KMS-11 (cell line): Measurements from ENCODE around the gene KRT16.
"Not testable (repeated sequence)": the region's sequence is repeated elsewhere in the genome, so short reads cannot be mapped to it uniquely, and the experiment has no call there.

Experiments used
- H2AFZ ChIP-seq: fragments of 200-600 bp; sonication (generic); 2 replicates; pipeline ENCODE4 v1.6.1; 2016; ENCODE audit warnings: antibody characterized with exemption, mixed run types, low read depth
- H3K27ac ChIP-seq: fragments of 200-600 bp; sonication (generic); 2 replicates; pipeline ENCODE4 v1.6.1; 2016; ENCODE audit warnings: mild to moderate bottlenecking, mixed run types
- H3K27me3 ChIP-seq: fragments of 200-600 bp; sonication (generic); 2 replicates; pipeline ENCODE4 v1.6.1; 2017; ENCODE audit warnings: mild to moderate bottlenecking, low read depth, mixed run types, moderate library complexity; ENCODE audit not compliant: insufficient read depth
- H3K36me3 ChIP-seq: fragments of 200-600 bp; sonication (generic); 2 replicates; pipeline ENCODE4 v1.6.1; 2017; ENCODE audit warnings: mild to moderate bottlenecking, mixed run types; ENCODE audit not compliant: insufficient read depth
- H3K4me1 ChIP-seq: fragments of 200-600 bp; sonication (generic); 2 replicates; pipeline ENCODE4 v1.6.1; 2016; ENCODE audit warnings: mild to moderate bottlenecking, low read depth, mixed run types; ENCODE audit not compliant: poor library complexity, severe bottlenecking
- H3K4me2 ChIP-seq: fragments of 200-600 bp; sonication (generic); 2 replicates; pipeline ENCODE4 v1.7.0; 2016; ENCODE audit warnings: mild to moderate bottlenecking, mixed run types
- H3K4me3 ChIP-seq: fragments of 200-600 bp; sonication (generic); IDR thresholded peaks from 2 replicates; pipeline ENCODE4 v1.6.1; 2017; ENCODE audit warnings: low read depth, low read length, mixed read lengths; ENCODE audit not compliant: insufficient read depth
- H3K79me2 ChIP-seq: fragments of 200-600 bp; sonication (generic); 2 replicates; pipeline ENCODE4 v1.6.1; 2016; ENCODE audit warnings: low read depth, mixed run types; ENCODE audit not compliant: insufficient read depth
- H3K9ac ChIP-seq: fragments of 200-600 bp; sonication (generic); 2 replicates; pipeline ENCODE4 v1.6.1; 2016; ENCODE audit warnings: mild to moderate bottlenecking, mixed run types
- H4K20me1 ChIP-seq: fragments of 200-600 bp; sonication (generic); 2 replicates; pipeline ENCODE4 v1.6.1; 2016; ENCODE audit warnings: mild to moderate bottlenecking, mixed run types; ENCODE audit not compliant: insufficient read depth
- TF ChIP-seq, protein P1 (sequence below): fragments of 200-600 bp; sonication (generic); conservative IDR thresholded peaks from 2 replicates; pipeline ENCODE4 v1.6.1; 2017; ENCODE audit warnings: low read depth, mild to moderate bottlenecking, antibody characterized with exemption, low read length, moderate library complexity, mixed read lengths

Gene KRT16

DNA sequence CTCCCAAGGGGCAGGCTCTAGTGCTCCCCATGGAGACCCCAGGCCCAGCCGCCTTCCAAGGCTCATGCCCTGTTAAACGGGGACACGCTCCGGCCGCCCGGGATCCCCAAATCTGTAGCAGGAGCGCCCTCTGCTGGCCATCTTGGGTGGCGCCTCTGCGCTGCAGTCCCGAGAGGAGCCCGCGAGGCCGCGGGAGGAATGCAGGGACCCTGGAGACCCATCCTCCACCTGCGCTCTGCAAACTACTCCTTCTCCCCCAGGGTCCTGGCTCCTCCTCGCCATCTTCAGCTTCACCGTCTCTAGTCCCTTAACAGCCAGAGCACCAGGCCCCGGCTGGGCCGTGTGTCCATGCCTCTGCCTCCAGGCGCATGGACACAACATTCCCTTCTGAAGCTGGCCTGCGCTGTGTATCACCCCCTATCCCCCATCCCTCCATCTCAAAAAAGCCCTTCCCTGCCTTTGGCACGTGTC lies 35.4 kb upstream of the KRT16 start:
- TF ChIP-seq, protein P1, sequence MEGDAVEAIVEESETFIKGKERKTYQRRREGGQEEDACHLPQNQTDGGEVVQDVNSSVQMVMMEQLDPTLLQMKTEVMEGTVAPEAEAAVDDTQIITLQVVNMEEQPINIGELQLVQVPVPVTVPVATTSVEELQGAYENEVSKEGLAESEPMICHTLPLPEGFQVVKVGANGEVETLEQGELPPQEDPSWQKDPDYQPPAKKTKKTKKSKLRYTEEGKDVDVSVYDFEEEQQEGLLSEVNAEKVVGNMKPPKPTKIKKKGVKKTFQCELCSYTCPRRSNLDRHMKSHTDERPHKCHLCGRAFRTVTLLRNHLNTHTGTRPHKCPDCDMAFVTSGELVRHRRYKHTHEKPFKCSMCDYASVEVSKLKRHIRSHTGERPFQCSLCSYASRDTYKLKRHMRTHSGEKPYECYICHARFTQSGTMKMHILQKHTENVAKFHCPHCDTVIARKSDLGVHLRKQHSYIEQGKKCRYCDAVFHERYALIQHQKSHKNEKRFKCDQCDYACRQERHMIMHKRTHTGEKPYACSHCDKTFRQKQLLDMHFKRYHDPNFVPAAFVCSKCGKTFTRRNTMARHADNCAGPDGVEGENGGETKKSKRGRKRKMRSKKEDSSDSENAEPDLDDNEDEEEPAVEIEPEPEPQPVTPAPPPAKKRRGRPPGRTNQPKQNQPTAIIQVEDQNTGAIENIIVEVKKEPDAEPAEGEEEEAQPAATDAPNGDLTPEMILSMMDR = peak; percentile 64
- no peak overlapping the region for H3K4me3 ChIP-seq
- H3K27ac ChIP-seq = no peak overlapping the region
- H3K27me3 ChIP-seq = no peaks in the 10 kb centered on the region; the same call in 1 of the 2 replicates
- H3K36me3 ChIP-seq = no peaks in the 10 kb centered on the region
- H3K9ac ChIP-seq = peak overlapping the region; percentile 36; the same call in 1 of the 2 replicates
- H3K79me2 ChIP-seq = no peaks in the 10 kb centered on the region
- H3K4me2 ChIP-seq = peak overlapping the region; percentile 99
- H2AFZ ChIP-seq = peak overlapping the region; percentile 99
- no peaks in the 10 kb centered on the region for H4K20me1 ChIP-seq
- H3K4me1 ChIP-seq = peaks cover 12% of the 10 kb centered on the region

DNA sequence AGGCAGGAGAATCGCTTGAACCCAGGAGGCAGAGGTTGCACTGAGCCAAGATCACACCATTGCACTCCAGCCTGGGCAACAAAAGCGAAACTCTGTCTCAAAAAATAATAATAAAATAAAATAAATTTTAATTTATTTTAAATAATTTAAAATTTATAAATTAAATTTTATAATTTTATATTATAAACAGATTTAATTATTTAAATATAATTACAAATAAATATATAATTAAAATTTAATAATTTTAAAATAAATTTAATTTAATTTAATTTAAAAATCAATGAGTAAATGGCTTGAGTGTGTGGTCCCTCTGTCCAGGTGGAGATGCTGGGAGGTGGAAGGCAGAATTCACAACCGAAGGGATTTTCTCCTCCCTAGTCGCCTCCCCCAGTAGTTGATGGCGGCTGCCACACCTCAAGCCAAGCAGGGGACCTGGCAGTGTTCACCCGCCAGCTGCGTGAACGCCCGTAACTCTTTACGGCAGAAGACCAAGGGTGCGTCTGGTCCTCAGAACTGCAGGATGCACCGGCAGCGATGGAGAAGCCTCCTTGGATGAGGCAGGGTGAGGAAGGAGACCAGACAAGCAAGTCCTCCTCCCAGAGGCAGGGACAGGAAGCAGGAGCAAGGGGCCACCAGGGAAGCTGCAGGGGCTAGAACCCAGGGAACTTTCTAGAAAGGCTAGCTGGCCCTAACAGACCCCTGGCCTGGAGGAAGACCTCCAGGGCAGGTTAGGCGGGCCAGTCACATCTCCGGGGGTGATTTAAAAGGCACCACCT lies 34.7 kb upstream of the KRT16 start:
- Histone ChIP-seq H4K20me1 (no peaks in the 10 kb centered on the region), H2AFZ (peak overlapping the region; percentile 99), H3K4me2 (peak overlapping the region; percentile 99), H3K9ac (no peak overlapping the region), H3K27me3 (no peaks in the 10 kb centered on the region; the same call in 1 of the 2 replicates), H3K36me3 (no peaks in the 10 kb centered on the region), H3K4me3 (no peak overlapping the region), H3K4me1 (peaks cover 12% of the 10 kb centered on the region), H3K27ac (no peak overlapping the region), H3K79me2 (no peaks in the 10 kb centered on the region)
- TF ChIP-seq, protein P1 = no peak

DNA sequence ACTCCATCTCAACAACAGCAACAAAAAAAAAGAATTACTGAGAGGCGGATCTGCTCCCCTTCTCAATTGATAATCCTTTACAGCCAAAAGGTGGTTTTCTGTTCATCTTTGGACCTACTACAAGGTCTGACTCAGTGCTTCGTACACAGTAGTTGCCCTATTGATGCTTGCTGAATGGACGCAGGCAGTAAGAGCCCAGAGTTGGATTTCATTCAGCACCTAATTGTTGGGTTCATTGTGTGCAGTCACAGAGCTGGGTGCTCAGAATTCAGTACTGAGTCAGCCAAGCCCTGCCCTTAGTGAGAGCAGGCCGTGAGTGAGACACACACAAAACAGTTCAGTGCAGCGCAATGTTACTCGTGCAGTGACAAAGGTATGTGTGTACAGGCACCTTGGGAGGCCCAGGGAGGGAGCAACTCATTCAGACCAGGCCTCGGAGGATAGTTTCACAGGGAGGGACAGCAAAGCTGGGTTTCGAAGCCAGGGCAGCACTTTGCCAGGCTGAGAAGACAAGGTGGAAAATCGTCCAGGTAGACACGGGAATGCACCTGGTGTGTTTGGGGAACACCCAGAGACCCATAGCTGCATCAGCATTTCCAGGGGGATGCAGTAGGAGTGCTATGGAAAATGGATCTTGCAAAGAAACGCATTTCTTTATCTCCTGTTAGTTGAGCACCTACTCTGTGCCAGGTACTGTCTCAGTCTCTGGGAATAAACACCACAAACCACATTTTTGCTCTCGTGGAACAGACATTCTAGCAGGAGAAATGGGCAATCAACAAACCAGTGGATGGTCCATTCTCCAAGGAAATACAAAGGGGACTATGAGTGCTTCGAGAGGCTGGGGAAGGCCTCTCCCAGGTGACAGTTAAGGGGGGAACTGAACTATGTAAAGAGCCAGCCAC lies 29.9 kb upstream of the KRT16 start:
- Histone ChIP-seq H3K4me3 (no peak overlapping the region), H3K36me3 (no peaks in the 10 kb centered on the region), H3K9ac (no peak overlapping the region), H3K27ac (no peak overlapping the region), H3K27me3 (peaks cover 6% of the 10 kb centered on the region; the same call in 1 of the 2 replicates), H3K79me2 (no peaks in the 10 kb centered on the region), H2AFZ (no peak overlapping the region), H3K4me2 (no peak overlapping the region), H3K4me1 (peaks cover 3% of the 10 kb centered on the region), H4K20me1 (no peaks in the 10 kb centered on the region)
- TF ChIP-seq, protein P1 = no peak

DNA sequence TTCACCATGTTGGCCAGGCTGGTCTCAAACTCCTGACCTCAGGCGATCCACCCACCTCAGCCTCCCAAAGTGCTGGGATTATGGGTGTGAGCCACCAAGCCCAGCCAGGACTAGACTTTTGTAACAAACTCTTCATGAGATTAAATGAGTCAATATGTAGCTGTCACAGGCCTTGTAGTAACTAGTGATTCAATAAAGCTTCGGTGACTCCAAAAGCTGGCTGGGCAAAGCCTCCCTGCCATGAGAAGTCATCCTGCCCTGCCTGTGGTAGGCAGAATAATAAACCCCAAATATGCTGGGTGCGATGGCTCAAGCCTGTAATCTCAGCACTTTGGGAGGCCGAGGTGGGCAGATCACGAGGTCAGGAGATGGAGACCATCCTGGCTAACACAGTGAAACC lies 28.0 kb upstream of the KRT16 start:
- H2AFZ ChIP-seq, H3K9ac ChIP-seq, H3K27ac ChIP-seq, H3K4me2 ChIP-seq, H3K4me1 ChIP-seq, H3K79me2 ChIP-seq, H4K20me1 ChIP-seq, H3K4me3 ChIP-seq, H3K36me3 ChIP-seq: not testable (repeated sequence)
- peaks cover 16% of the 10 kb centered on the region; the same call in 1 of the 2 replicates for H3K27me3 ChIP-seq
